NCI-H526 (cell line): Measurements from ENCODE around the gene MIA.
"Not testable (repeated sequence)": the region's sequence is repeated elsewhere in the genome, so short reads cannot be mapped to it uniquely, and the experiment has no call there.

ENCODE experiments used
- DNase-seq, 2 experiments: peaks; one replicate each; lab custom pipeline; 2025; lab: John Stamatoyannopoulos, UW

The MIA gene

DNA sequence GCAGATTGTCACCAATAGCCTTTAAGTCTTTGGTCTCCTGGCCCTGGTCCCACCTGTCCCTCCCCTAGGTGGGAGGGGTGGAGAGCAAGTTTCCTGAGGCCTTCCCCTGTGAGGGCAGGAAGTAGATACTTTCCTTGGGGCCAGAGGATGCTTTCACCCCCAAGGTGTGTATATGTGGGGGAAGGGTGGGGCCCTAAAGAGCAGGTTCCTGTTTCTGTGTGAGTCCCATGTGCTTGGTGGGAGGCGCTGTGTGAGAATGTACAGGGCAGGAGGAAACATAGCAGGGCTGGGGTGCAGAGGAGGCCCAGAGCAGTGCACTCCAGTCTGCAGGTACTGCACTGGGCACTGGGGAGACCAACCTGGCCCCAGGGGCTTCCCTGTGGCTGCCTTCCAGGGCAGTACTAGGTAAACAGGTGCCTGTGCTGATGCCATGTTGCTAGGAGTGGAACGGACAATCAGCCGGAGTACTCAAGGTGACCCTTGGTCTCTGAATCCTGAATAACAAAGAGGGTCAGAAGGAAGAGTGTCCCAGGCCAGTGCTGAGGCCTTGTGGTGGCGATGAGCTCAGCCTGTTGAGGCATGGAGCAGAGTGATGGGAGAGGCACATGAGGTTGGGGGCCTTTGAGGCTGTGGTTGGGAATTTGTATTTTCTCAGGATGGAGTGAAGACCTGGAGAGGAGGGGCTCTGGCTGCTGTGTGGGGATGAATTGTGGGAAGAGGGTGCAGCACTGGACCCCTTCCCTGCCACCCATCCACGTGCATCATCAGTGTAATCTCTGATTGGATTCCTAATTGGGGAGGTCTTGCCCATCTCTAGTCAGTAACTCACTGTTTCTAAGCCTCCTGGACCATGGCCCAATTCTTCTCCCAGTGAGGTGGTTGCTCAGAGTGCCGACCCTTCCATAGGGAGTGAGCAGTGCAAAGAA lies 28.8 kb downstream of the MIA start:
- DNase-seq, result no peak

- no peak for DNase-seq
Observed at GRCh38 chr19:40804783-40805242, 29.5 kb downstream of the MIA start.

- no peak for DNase-seq
Observed at GRCh38 chr19:40805258-40805868, 30.0 kb downstream of the MIA start.

DNA sequence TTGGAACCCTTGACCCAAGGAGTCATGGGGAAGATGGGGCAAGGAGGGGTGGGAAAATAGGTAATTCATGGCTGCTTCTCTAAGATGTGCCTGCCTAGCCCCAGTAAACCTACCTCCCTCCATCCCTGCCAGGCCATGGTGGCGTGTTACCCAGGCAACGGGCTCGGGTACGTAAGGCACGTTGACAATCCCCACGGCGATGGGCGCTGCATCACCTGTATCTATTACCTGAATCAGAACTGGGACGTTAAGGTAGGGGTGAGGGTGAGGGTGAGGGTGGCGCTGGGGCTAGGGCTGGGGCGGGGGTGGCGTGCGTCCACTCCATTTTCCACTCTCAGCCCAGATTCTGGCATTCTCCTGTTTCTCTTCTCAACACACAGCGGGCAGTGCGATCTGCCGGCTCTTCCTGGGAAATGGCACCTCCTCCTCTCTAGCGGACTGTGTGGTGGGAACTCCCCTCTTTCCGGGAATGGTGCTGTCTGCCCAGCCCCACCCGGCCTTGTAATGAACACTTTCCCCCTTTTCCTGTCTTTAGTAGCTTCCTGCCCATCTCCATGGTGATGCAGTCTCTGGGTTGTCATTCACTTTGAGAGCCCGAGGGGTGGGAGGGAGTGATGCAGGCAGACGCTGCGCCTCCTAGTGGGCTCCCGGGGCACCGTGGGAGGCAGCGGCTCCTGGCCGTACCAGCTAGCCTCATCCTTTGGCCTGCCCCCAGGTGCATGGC lies 31.3 kb downstream of the MIA start:
- DNase-seq, result peak; percentile 92 to 95

- DNase-seq, result peak in 1 of 2 experiments; percentile 51
Observed at GRCh38 chr19:40807147-40808020, 32.1 kb downstream of the MIA start.

- no peak for DNase-seq
Observed at GRCh38 chr19:40808021-40808325, 32.7 kb downstream of the MIA start.

DNA sequence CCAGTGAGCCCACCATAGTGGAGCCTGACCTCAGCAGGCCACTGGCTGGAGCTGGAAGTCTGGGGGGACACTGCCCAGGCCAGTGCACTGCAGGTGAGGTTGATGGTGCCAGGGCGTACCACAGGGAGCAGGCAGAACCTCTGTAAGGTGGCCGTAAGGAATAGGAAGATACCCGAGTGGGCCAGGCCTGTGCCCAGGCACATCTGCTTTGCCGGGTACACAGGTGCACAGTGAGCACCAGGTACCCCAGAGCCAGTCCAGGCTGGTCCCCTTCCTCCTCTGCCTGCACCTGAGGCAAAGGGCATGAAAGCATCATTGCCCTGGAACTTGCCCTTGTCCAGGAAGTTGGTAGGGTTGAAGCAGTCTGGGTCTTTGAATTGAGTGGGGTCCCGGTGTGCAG lies 33.2 kb downstream of the MIA start:
- DNase-seq, result no peak

GRCh38 chr19:40809358-40810086 lies 34.2 kb downstream of the MIA start:
- no peak for DNase-seq

GRCh38 chr19:40810160-40810559 lies 34.8 kb downstream of the MIA start:
- DNase-seq, result no peak

- peak; percentile 69 to 86 for DNase-seq
Observed at GRCh38 chr19:40810649-40811408, 35.5 kb downstream of the MIA start.

DNA sequence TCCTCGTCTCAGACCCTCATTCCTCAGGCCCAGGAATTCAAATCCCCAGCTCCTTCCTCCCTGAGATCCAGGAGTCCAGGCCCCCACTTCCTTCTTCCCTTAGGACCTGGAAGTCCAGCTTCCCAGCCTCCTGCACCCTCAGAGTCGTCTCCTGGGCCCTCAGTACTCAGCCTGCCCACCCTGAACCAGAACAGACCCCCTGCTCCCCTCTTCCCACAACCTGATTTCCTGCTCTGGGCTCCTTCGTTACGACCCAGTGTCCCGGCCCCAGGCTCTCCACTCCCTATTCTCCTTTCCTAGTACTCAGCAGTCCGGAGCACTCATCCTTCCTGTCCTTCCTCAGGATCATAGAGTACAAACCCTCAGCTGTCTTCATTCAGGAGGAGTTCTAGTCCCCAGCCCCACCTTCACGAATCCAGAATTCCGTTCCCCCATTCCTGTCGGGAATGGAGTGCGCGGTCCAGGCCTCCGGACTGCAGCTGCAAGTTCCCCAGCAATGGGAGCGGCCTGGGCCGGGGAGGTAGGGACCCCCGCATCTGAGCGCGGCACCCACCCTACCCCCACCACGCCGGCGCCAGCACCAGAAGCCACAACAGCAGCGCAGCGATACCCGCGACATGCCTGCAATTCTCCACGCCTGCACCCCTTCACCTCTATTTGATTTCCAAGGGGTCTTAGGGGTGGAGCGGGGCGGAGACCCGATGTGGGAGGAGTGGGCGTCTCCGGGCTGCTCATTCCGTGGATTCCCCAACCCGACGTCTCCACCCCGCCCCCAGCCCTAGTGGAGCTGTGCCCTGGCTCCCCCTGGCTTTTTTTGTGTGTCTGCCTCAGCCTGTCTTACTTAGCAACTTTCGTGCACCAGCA lies 36.4 kb downstream of the MIA start:
- DNase-seq, result peak; percentile 17 to 49

- not testable (repeated sequence) for DNase-seq
Observed at GRCh38 chr19:40812571-40812970, 37.2 kb downstream of the MIA start.

GRCh38 chr19:40813182-40813581 lies 37.9 kb downstream of the MIA start:
- DNase-seq, result no peak

DNA sequence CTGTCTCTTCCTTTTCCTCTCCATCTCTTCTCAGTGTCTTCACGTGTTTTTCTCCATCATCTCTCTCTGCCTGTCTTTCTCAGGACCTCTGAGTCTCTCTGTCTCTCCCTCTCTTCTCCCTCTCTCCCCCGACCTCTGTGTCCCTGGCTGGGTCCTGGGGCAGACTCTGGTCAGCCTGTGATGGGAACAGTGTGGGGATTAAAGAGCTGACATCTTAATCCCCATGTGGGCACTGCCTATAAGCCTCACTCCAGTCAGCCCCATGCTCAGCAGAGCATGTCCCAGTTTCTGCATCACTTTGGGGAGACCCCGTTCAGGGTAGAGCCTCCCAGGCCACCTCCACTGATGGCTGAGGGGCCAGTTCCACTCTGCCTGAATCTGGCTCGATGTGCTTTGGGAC lies 39.9 kb downstream of the MIA start:
- no peak for DNase-seq

DNA sequence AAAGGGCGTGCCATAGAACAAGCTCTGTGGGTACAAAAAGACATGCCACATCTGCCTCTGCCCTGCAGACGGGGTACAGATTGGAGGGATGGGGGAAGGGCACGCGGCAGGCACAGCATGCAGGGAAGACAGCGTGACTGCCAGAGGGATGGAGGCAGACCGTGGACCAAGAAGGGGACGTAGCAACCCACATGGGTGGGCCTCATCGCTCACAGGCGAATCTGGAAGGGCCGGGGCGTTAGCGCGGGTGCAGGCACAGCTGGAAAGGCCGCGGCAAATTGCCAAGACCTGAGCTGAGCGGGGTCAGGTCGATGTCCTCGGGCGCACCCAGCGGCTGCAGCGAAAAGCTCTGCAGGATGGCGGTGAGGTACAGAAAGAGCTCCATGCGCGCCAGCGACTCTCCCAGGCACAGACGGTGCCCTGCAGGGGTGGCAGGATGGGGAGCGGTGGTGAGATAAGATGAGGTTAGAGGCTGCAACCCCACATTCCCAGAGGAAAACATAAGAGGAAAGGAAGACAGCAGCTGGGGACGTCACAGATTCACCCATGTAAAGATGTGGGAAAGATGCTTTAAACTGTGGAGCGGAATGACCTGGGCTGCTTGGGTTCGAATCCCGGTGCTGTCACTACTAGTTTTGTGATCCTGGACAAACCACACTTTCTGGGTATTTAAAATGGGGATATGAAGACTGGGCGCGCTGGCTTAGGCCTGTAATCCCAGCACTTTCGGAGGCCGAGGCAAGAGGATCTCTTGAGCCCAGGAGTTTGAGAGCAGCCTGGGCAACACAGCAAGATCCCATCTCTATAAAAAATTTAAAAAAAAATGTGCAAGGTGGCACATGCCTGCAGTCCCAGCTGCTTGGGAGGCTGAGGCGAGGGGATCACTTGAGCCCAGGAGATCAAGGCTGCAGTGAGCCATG lies 43.4 kb downstream of the MIA start:
- DNase-seq, result peak in 1 of 2 experiments; percentile 60

- DNase-seq, result peak in 1 of 2 experiments; percentile 35
Observed at GRCh38 chr19:40819479-40820234, 44.3 kb downstream of the MIA start.

GRCh38 chr19:40822161-40822560 lies 46.8 kb downstream of the MIA start:
- no peak for DNase-seq
